ENCODE measurements around the gene CADM1.

GRCh38 chr11:115157247-115157646 is 347.0 kb downstream of the CADM1 start:
- TF ChIP-seq, protein P1, sequence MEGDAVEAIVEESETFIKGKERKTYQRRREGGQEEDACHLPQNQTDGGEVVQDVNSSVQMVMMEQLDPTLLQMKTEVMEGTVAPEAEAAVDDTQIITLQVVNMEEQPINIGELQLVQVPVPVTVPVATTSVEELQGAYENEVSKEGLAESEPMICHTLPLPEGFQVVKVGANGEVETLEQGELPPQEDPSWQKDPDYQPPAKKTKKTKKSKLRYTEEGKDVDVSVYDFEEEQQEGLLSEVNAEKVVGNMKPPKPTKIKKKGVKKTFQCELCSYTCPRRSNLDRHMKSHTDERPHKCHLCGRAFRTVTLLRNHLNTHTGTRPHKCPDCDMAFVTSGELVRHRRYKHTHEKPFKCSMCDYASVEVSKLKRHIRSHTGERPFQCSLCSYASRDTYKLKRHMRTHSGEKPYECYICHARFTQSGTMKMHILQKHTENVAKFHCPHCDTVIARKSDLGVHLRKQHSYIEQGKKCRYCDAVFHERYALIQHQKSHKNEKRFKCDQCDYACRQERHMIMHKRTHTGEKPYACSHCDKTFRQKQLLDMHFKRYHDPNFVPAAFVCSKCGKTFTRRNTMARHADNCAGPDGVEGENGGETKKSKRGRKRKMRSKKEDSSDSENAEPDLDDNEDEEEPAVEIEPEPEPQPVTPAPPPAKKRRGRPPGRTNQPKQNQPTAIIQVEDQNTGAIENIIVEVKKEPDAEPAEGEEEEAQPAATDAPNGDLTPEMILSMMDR (IDR thresholded peaks at IDR 0.05) = no peak
- no peak for TF ChIP-seq POLR2A (IDR thresholded peaks at IDR 0.05)
